ENCODE results near the gene ERV3-1. TPM values are rescaled to one million over a fixed set of nuclear protein-coding genes. Genes with fewer than 3 reads are reported as not detected.
"Not testable (repeated sequence)": the region's sequence is repeated elsewhere in the genome, so short reads cannot be mapped to it uniquely, and the experiment has no call there.

Gene ERV3-1
- total and polyA plus RNA-seq, 9 of the 15 experiments (the other 6 are each of a cell fraction or from before 2014, with no cell fraction given), result 10.2 to 30.0 (median 22.0) TPM

GRCh38 chr7:64944667-64945502, 61.6 kb downstream of the ERV3-1 start (continued):
- TF ChIP-seq CHAMP1 (IDR thresholded peaks at IDR 0.05) (peak; percentile 86), CTBP1 (IDR thresholded peaks at IDR 0.05; ENCODE audit: borderline replicate concordance) (peak; percentile 71; the same call in 1 of the 2 replicates), EP300 (IDR thresholded peaks at IDR 0.05; ENCODE audit: low read length) (peak; percentile 80), MTA2 (IDR thresholded peaks at IDR 0.05; ENCODE audit: low read depth) (peak; percentile 91), KHSRP (IDR thresholded peaks at IDR 0.05) (0 out of 2 replicates have a peak, but pooled peaks have one; percentile 28), TRIM24 (IDR thresholded peaks at IDR 0.05) (peak; percentile 92 to 93), SMARCC2 (IDR thresholded peaks at IDR 0.05; ENCODE audit: low read depth) (peak; percentile 88), SMAD4 (CRISPR knock-in tag; conservative IDR thresholded peaks at IDR 0.05) (peak; percentile 83), FOXM1 (IDR thresholded peaks at IDR 0.05; ENCODE audit: low read depth) (peak; percentile 62), CEBPB (tag; IDR thresholded peaks at IDR 0.05) (peak; percentile 73), L3MBTL2 (IDR thresholded peaks at IDR 0.05) (peak; percentile 78), ZBTB11 (CRISPR knock-in tag; IDR thresholded peaks at IDR 0.05) (peak in 1 of 3 experiments; percentile 65; a peak in 1 of 6 replicates), ASH1L (IDR thresholded peaks at IDR 0.05; ENCODE audit: borderline replicate concordance, low read depth, partially characterized antibody) (peak; percentile 10), ATF1 (tag; IDR thresholded peaks at IDR 0.05) (peak; percentile 25; the same call in 1 of the 2 replicates), NFRKB (IDR thresholded peaks at IDR 0.05; ENCODE audit: low read depth) (0 out of 2 replicates have a peak, but pooled peaks have one; percentile 33), MBD2 (IDR thresholded peaks at IDR 0.05; ENCODE audit: borderline replicate concordance, low read depth) (peak; percentile 62), YY1 (IDR thresholded peaks at IDR 0.05; ENCODE audit: borderline replicate concordance in 1 of 3, control insufficient read depth in 1 of 3, extremely low read depth in 1 of 3, insufficient read depth in 3 of 3, insufficient read length in 1 of 3, insufficient replicate concordance in 2 of 3, low read depth in 1 of 3, low read length in 2 of 3) (peak in 1 of 3 experiments; percentile 18), TEAD4 (IDR thresholded peaks at IDR 0.05; ENCODE audit: low read length) (peak; percentile 91), HDAC3 (IDR thresholded peaks at IDR 0.05; ENCODE audit: borderline replicate concordance, partially characterized antibody) (peak; percentile 78), KLF1 (tag; IDR thresholded peaks at IDR 0.05) (0 out of 2 replicates have a peak, but pooled peaks have one; percentile 55)
- TF ChIP-seq FOXM1 (CRISPR knock-in tag; IDR thresholded peaks at IDR 0.05; ENCODE audit: low read depth); ATF1 (CRISPR knock-in tag; IDR thresholded peaks at IDR 0.05); TEAD4 (CRISPR knock-in tag; IDR thresholded peaks at IDR 0.05; ENCODE audit: borderline replicate concordance): not testable (repeated sequence)

Measured in K562 (cell line).